Right renal cortex interstitium (tissue), 3 donors: Measurements from ENCODE around the gene LAMC3. TPM values are rescaled to one million over a fixed set of nuclear protein-coding genes. Genes with fewer than 3 reads are reported as not detected.

ENCODE experiments used
- DNase-seq, 3 donors: peaks; one replicate each; pipeline ENCODE4 v3.0.0-alpha.2; 2013; ENCODE audit warnings: low read depth in 3 of 3, low spot score in 2 of 3
- polyA plus RNA-seq, 3 donors: library from polyadenylated mRNA; unstranded; fragments of 120-200 nt; gene quantifications; one replicate each; pipeline ENCODE4 v1.2.1, GENCODE V29; 2013; ENCODE audit not compliant: insufficient read length in 3 of 3

LAMC3 gene
- polyA plus RNA-seq, result 10 to 100 TPM; 18.1 to 29.3 (median 18.3) TPM

- DNase-seq, result no peak
These were observed at the start of gene LAMC3 for GRCh38 chr9:131008909-131009618. Gene LAMC3, plus strand, starts transcription at chr9:131009174. Its CDS starts 41 bp downstream, at chr9:131009215.

- no peak for DNase-seq
These were observed 49.1 kb upstream of the LAMC3 start for GRCh38 chr9:130959809-130960334.

GRCh38 chr9:130960522-130961378 is 48.2 kb upstream of the LAMC3 start:
- DNase-seq, result no peak

GRCh38 chr9:130961511-130962300 is 47.3 kb upstream of the LAMC3 start:
- DNase-seq, result no peak

GRCh38 chr9:130962418-130963316 is 46.3 kb upstream of the LAMC3 start:
- DNase-seq, result no peak

GRCh38 chr9:130963337-130963908 is 45.6 kb upstream of the LAMC3 start:
- DNase-seq, result no peak

- no peak for DNase-seq
These were observed 45.1 kb upstream of the LAMC3 start for GRCh38 chr9:130963916-130964315.

- DNase-seq, result no peak
These were observed 43.3 kb upstream of the LAMC3 start for GRCh38 chr9:130965680-130966079.

GRCh38 chr9:130970052-130970451 is 38.9 kb upstream of the LAMC3 start:
- no peak for DNase-seq

- no peak for DNase-seq
These were observed 38.1 kb upstream of the LAMC3 start for GRCh38 chr9:130970855-130971254.

- no peak for DNase-seq
These were observed 37.6 kb upstream of the LAMC3 start for GRCh38 chr9:130971294-130971849.

GRCh38 chr9:130972277-130972956 is 36.6 kb upstream of the LAMC3 start:
- DNase-seq, result no peak

- DNase-seq, result no peak
These were observed 35.9 kb upstream of the LAMC3 start for GRCh38 chr9:130972957-130973685.

GRCh38 chr9:130973686-130974281 is 35.2 kb upstream of the LAMC3 start:
- no peak for DNase-seq

GRCh38 chr9:130974697-130975096 is 34.3 kb upstream of the LAMC3 start:
- no peak for DNase-seq

GRCh38 chr9:130975156-130975555 is 33.8 kb upstream of the LAMC3 start:
- no peak for DNase-seq
